T-helper 2 cell treated with Interferon-gamma antibody and Interleukin-4, amounts not matched to agents 5 μg/mL and 100 μg/mL, for 36 hours (primary cell): ENCODE measurements around the gene SCGB1C1.

ENCODE experiments used
- DNase-seq: peaks from one replicate; pipeline ENCODE4 v3.0.0; 2021; ENCODE audit warnings: low spot score
- H3K27ac Mint-ChIP-seq: one replicate; pipeline ENCODE4 v1.8.0; 2021; ENCODE audit warnings: mild to moderate bottlenecking, mixed read lengths
- H3K27me3 Mint-ChIP-seq: one replicate; pipeline ENCODE4 v1.8.0; 2021; ENCODE audit warnings: low read depth, mixed read lengths
- H3K36me3 Mint-ChIP-seq: one replicate; pipeline ENCODE4 v1.8.0; 2021; ENCODE audit warnings: low read depth, mixed read lengths
- H3K4me1 Mint-ChIP-seq: one replicate; pipeline ENCODE4 v1.8.0; 2021; ENCODE audit warnings: low read depth, mixed read lengths
- H3K4me3 Mint-ChIP-seq: one replicate; pipeline ENCODE4 v1.8.0; 2022; ENCODE audit warnings: mild to moderate bottlenecking, moderate library complexity, mixed read lengths
- H3K9me3 Mint-ChIP-seq: one replicate; pipeline ENCODE4 v1.8.0; 2021; ENCODE audit warnings: mixed read lengths

The SCGB1C1 gene

DNA sequence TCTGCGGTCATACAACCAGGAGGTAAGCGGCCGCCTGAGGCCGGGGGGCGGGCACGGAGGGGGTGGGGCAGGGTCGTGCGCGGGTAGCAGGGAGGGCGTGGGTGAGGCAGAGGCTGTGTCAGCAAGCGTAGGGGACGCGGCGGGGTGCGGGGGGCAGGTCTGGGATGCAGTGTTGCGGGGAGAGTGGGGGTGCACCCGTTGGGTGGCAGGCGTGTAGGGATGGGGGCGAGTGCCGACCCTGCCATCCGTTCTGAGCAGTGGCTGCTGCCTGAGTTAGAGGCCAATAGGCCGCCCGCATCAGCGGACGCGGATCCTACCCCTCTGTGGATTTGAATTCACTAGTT, 16.0 kb downstream of the SCGB1C1 start:
- no peak for DNase-seq
- H3K27me3 Mint-ChIP-seq: no peaks in the 10 kb centered on the region
- peak overlapping the region; percentile 99 for H3K27ac Mint-ChIP-seq
- H3K36me3 Mint-ChIP-seq: peaks cover 42% of the 10 kb centered on the region
- H3K4me1 Mint-ChIP-seq: peaks cover 17% of the 10 kb centered on the region
- H3K4me3 Mint-ChIP-seq: peak overlapping the region; percentile 93
- H3K9me3 Mint-ChIP-seq: no peaks in the 10 kb centered on the region

DNA sequence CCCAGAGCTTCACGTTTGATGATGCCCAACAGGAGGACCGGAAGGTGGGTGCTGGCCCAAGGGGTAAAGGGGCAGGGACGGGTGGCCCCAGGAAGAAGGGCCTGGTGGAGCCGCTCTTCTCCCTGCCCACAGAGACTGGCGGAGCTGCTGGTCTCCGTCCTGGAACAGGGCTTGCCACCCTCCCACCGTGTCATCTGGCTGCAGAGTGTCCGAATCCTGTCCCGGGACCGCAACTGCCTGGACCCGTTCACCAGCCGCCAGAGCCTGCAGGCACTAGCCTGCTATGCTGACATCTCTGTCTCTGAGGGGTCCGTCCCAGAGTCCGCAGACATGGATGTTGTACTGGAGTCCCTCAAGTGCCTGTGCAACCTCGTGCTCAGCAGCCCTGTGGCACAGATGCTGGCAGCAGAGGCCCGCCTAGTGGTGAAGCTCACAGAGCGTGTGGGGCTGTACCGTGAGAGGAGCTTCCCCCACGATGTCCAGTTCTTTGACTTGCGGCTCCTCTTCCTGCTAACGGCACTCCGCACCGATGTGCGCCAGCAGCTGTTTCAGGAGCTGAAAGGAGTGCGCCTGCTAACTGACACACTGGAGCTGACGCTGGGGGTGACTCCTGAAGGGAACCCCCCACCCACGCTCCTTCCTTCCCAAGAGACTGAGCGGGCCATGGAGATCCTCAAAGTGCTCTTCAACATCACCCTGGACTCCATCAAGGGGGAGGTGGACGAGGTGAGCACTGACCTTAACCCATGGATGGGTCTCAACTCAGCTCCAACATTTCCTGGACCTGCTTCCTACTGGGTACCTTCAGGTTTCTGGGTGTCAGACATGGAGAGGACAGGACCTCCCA, 16.6 kb downstream of the SCGB1C1 start:
- Mint-ChIP-seq H3K4me1 (peaks cover 16% of the 10 kb centered on the region), H3K4me3 (peak overlapping the region; percentile 93), H3K27ac (peak overlapping the region; percentile 99), H3K36me3 (peaks cover 41% of the 10 kb centered on the region), H3K27me3 (no peaks in the 10 kb centered on the region), H3K9me3 (no peaks in the 10 kb centered on the region)
- no peak for DNase-seq

DNA sequence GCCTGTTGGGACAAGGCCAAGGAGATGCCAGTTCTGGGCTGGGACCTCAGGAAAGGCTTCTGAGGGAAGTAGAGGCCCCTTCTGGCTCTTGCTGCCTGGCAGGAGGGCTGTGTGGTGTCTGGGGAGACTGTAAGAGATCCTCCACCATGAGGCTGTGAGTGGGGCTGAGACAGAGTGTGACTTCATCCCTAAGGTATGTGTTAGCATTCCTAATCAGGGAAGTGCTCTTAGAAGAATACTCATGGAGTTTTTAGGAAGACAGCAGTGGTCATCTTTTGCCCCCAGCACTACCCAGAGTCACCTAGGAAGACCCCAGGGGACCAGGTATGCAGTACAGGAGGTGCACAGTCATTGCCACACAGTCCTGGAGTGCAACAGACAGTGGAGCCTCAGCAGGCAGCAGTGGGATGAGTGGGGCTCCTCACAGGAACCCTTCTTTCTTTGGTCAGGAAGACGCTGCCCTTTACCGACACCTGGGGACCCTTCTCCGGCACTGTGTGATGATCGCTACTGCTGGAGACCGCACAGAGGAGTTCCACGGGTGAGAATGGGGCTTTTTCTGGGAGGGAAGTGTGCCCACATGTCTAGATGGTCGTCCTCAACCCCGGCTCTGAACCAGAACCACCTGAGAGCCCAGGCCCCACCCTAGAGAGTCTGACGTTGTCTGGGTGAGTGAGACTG, 17.4 kb downstream of the SCGB1C1 start:
- H3K4me1 Mint-ChIP-seq: peaks cover 14% of the 10 kb centered on the region

DNA sequence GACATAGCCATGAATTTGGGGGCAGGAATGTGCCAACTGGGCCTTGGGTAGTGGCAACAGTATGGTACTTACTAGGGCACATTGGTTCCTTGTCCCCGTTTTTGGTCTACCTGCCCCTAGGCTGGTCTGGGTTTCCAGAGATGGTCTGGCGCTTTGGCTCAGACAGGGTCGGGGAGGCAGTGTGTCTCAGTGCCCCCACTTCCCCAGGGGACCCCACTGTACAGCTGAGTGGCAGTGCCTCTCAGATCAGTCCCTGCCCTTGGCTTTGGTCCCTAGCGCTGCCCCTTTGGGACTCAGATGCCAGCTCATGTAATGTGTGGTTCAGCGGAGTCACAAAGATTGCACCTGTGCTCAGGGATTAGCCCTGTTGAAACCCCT, 17.9 kb downstream of the SCGB1C1 start:
- H3K9me3 Mint-ChIP-seq: no peaks in the 10 kb centered on the region
- no peaks in the 10 kb centered on the region for H3K27me3 Mint-ChIP-seq
- H3K4me3 Mint-ChIP-seq: peak overlapping the region; percentile 93
- H3K36me3 Mint-ChIP-seq: peaks cover 45% of the 10 kb centered on the region
- no peak for DNase-seq
- no peak overlapping the region for H3K27ac Mint-ChIP-seq
- peaks cover 13% of the 10 kb centered on the region for H3K4me1 Mint-ChIP-seq

More for the DNA sequence above, 17.4 kb downstream of the SCGB1C1 start:
- no peaks in the 10 kb centered on the region for H3K9me3 Mint-ChIP-seq
- H3K27ac Mint-ChIP-seq: peak overlapping the region; percentile 67
- no peaks in the 10 kb centered on the region for H3K27me3 Mint-ChIP-seq
- DNase-seq: no peak
- H3K4me3 Mint-ChIP-seq: peak overlapping the region; percentile 93
- H3K36me3 Mint-ChIP-seq: peaks cover 45% of the 10 kb centered on the region

DNA sequence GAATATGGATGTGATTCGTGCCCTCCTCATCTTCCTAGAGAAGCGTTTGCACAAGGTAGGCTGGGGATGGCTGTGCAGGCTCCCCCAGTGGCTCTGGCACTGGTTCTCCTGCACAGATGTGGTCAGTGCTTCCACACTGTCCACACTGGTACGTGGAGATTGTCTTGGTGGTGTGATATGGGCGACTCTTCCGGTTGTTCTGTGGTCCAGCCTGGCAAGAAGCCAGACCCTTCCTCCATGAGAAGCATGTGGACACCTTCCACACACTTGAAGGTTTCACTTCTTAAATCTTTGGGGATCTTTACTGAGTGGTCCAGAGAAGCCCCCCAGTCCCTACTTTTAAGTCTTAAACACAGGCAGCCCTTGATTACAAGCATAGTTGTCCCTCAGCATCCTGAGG, 18.4 kb downstream of the SCGB1C1 start:
- Mint-ChIP-seq H3K36me3 (peaks cover 42% of the 10 kb centered on the region), H3K4me3 (peak overlapping the region; percentile 34)

DNA sequence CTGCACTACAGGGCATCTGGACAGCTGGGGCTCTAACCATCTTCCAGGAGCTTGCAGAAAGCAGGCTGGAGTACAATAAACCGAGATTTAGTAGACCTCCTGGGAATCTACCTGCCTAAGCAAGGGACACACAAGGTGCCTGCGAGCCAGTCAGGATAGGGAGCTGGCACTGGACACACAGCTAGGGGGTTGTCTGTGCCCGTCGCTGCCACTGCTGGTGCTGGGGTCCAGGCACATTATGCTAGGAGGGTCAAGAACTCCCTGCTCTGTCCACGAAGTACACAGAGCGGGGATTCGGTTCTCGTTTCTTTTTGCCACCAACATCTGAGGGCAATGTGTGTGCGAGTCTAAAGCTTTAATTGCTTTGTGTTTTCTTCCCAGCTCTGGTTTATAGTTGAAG, 18.9 kb downstream of the SCGB1C1 start:
- Mint-ChIP-seq H3K9me3 (no peaks in the 10 kb centered on the region), H3K27ac (no peak overlapping the region), H3K4me1 (peaks cover 8% of the 10 kb centered on the region), H3K4me3 (no peak overlapping the region), H3K36me3 (peaks cover 40% of the 10 kb centered on the region), H3K27me3 (no peaks in the 10 kb centered on the region)
- no peak for DNase-seq

More for the DNA sequence above, 18.4 kb downstream of the SCGB1C1 start:
- no peaks in the 10 kb centered on the region for H3K27me3 Mint-ChIP-seq
- no peak for DNase-seq
- H3K27ac Mint-ChIP-seq: peak overlapping the region; percentile 31
- H3K9me3 Mint-ChIP-seq: no peaks in the 10 kb centered on the region
- peaks cover 9% of the 10 kb centered on the region for H3K4me1 Mint-ChIP-seq

DNA sequence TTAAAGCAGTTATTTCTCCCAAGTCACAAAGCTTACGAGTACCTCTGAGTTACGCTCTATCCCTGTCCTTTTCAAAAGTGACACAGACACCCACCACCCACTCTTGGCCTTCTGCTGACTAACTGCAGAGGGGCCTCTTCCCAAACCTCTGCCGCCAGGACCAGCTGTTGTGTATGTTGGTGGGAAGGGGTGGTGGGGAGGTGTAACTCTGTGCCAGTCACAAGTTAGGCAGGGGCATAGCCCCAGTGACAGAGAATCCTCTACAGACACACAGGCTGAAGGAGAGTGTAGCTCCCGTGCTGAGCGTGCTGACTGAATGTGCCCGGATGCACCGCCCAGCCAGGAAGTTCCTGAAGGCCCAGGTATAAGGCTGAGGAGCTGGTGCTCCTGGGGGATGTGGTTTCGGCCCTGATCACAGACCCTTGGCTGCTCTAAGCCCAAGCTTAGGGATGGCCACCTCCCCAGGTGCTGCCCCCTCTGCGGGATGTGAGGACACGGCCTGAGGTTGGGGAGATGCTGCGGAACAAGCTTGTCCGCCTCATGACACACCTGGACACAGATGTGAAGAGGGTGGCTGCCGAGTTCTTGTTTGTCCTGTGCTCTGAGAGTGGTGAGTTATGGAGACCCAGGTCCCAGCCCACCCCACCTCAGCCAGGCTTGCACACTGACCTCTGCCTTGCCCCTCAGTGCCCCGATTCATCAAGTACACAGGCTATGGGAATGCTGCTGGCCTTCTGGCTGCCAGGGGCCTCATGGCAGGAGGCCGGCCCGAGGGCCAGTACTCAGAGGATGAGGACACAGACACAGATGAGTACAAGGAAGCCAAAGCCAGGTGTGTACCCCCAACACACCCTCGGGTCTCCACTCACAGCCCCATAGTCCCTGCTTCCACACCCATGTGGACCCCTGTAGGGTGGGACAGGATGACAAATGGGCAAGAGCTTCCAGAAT, 19.5 kb downstream of the SCGB1C1 start:
- Mint-ChIP-seq H3K9me3 (no peaks in the 10 kb centered on the region), H3K4me1 (peaks cover 9% of the 10 kb centered on the region), H3K27ac (no peak overlapping the region), H3K4me3 (no peak overlapping the region), H3K36me3 (peaks cover 38% of the 10 kb centered on the region), H3K27me3 (no peaks in the 10 kb centered on the region)
- DNase-seq: no peak

DNA sequence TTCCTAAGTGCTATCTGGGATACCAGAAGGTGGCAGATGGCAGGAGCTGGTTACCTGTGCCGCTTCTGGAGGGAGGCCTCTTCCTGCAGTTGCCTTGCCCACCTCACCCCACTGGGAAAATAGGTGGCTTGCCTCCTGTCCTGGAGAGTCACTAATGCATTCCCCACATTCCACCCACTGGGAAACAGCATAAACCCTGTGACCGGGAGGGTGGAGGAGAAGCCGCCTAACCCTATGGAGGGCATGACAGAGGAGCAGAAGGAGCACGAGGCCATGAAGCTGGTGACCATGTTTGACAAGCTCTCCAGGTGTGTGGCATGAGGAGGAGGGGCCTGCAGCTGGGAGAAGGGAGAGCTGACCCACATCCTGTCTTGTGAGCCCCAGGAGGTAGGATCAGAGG, 20.2 kb downstream of the SCGB1C1 start:
- Mint-ChIP-seq H3K27ac (no peak overlapping the region), H3K36me3 (peaks cover 42% of the 10 kb centered on the region), H3K4me3 (no peak overlapping the region), H3K4me1 (peaks cover 13% of the 10 kb centered on the region), H3K9me3 (no peaks in the 10 kb centered on the region), H3K27me3 (no peaks in the 10 kb centered on the region)
- DNase-seq: no peak

DNA sequence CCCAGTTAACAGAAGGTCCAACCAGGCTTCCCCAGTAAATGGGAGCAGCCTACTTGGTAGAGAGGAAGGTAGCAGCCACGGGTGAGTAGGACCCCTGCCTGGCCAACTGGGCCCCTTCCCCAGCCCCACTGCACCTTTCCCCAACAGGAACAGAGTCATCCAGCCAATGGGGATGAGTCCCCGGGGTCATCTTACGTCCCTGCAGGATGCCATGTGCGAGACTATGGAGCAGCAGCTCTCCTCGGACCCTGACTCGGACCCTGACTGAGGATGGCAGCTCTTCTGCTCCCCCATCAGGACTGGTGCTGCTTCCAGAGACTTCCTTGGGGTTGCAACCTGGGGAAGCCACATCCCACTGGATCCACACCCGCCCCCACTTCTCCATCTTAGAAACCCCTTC, 21.2 kb downstream of the SCGB1C1 start:
- Mint-ChIP-seq H3K4me3 (no peak overlapping the region), H3K27ac (no peak overlapping the region), H3K4me1 (peaks cover 13% of the 10 kb centered on the region), H3K27me3 (no peaks in the 10 kb centered on the region), H3K9me3 (no peaks in the 10 kb centered on the region), H3K36me3 (peaks cover 43% of the 10 kb centered on the region)
- DNase-seq: no peak

DNA sequence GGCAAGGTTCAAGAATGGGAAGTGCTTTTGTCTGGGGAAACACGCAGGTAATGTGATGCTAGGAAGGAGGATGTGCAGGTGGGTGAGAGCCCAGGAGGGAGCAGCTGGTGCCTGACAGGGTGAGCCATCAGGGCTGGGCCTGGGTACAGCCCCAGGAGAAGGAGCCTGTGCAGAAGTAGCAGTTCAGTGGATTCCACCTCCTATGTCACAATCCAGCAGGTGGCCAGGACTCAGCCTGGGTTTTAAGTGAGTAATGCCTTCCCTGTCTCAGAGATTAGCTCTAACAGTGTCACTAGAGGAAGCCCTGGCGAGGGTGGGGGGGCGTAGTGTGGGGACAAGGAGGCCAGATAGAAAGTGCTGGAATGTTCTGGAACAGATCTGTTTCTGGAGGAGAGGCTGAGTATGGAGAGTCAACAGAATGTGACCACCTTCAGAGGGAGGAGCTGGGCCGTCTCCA, 22.7 kb downstream of the SCGB1C1 start:
- no peak overlapping the region for H3K4me3 Mint-ChIP-seq
- peak overlapping the region; percentile 3 for H3K27ac Mint-ChIP-seq
- H3K36me3 Mint-ChIP-seq: peaks cover 35% of the 10 kb centered on the region
- DNase-seq: no peak
- no peaks in the 10 kb centered on the region for H3K9me3 Mint-ChIP-seq
- H3K4me1 Mint-ChIP-seq: peaks cover 7% of the 10 kb centered on the region
- H3K27me3 Mint-ChIP-seq: no peaks in the 10 kb centered on the region

DNA sequence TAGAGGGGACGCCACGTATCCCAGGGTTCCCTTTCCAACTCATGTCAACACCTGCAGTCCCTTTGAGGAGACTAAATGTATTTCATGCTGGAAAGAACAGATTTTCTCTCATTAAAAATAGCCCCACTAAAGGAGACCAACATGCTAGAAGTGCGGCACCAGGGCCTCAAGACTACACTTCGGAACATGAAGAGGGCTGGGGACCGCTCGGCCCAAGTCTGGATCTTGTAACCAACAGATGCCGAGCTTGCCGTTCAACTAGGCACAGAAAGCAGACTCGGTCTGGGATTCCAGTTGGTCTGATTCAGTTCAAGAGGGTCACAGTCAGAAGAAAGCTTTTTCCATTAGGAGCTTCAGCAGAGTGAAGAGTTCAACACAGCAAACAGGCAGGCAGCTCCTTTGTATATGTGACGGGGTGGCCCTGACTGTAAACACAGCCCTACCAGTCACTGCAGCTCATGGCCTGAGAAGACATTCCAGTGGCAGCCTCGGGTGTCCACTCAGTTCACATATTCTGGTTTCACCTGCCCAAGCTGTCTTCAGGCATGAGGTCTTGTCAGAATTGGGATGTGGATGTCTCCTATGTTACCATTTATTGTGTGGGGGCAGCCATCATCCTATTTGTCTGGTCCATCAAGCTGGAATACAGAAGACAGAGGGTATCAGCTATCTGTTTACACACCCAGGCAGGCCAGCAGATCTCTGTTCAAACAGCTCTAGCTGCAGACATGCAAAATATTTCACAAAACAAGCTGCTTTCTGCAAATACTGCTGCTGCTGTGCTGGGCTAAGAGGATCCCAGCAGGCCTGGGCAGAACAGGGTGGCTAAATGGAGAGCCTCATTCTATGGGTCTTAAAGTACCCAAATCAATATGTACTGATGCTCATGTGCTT, 23.4 kb downstream of the SCGB1C1 start:
- Mint-ChIP-seq H3K27ac (peak overlapping the region; percentile 26), H3K36me3 (peaks cover 28% of the 10 kb centered on the region), H3K9me3 (no peaks in the 10 kb centered on the region)

DNA sequence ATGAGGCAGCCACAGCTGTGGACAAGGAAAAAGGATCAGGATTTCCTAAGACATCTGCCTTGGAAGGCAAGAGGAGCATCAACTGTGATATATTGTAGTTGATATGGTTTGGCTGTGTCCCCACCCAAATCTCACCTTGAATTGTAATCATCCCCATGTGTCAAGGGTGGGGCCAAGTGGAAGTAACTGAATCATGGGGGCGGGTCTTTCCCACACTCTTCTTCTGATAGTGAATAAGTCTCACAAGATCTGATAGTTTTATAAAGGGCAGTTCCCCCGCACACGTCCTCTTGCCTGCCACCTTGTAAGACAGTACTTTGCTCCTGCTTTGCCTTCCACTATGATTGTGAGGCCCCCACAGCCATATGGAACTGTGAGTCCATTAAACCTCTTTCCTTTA, 24.8 kb downstream of the SCGB1C1 start:
- no peaks in the 10 kb centered on the region for H3K9me3 Mint-ChIP-seq
- no peaks in the 10 kb centered on the region for H3K27me3 Mint-ChIP-seq
- H3K27ac Mint-ChIP-seq: peak overlapping the region; percentile 32
- H3K4me3 Mint-ChIP-seq: no peak overlapping the region
- peaks cover 21% of the 10 kb centered on the region for H3K36me3 Mint-ChIP-seq
- DNase-seq: no peak
- peaks cover 5% of the 10 kb centered on the region for H3K4me1 Mint-ChIP-seq

More for the DNA sequence above, 23.4 kb downstream of the SCGB1C1 start:
- no peaks in the 10 kb centered on the region for H3K27me3 Mint-ChIP-seq
- no peak overlapping the region for H3K4me3 Mint-ChIP-seq
- H3K4me1 Mint-ChIP-seq: peaks cover 7% of the 10 kb centered on the region
- DNase-seq: no peak
